Measurements from ENCODE around the gene CNTN4. TPM values are rescaled to one million over a fixed set of nuclear protein-coding genes. Genes with fewer than 3 reads are reported as not detected.
"Not testable (repeated sequence)": the region's sequence is repeated elsewhere in the genome, so short reads cannot be mapped to it uniquely, and the experiment has no call there.

Gene CNTN4
- total RNA-seq, 3 donors from 2014 or later: not detected

DNA sequence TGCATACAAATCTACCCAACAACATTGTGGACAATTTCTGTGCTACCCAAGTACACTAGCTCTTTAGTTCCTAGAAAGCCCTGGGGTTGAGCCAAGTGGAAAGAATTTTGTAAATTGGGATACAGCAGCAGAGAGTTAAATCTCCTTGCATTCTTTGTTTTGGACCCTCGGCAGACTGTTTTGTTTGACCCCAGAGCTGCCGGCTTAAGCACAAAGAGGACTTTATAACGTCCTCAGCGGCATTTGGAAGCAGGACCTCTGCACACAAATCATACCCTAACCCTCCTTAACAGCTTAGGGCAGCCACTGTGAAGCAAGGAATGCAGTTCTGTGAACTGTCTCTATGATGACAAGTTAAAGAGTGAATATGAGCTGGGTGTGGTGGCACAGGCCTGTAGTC is 415.3 kb downstream of the CNTN4 start:
- Mint-ChIP-seq H3K9me3 (no peaks in the 10 kb centered on the region), H3K4me1 (ENCODE audit: low read depth) (no peaks in the 10 kb centered on the region), H3K4me3 (no peak overlapping the region), H3K36me3 (ENCODE audit: insufficient read depth) (no peaks in the 10 kb centered on the region), H3K27me3 (ENCODE audit: low read depth) (peaks cover 3% of the 10 kb centered on the region)
- no peak for ATAC-seq
- no peak for DNase-seq

DNA sequence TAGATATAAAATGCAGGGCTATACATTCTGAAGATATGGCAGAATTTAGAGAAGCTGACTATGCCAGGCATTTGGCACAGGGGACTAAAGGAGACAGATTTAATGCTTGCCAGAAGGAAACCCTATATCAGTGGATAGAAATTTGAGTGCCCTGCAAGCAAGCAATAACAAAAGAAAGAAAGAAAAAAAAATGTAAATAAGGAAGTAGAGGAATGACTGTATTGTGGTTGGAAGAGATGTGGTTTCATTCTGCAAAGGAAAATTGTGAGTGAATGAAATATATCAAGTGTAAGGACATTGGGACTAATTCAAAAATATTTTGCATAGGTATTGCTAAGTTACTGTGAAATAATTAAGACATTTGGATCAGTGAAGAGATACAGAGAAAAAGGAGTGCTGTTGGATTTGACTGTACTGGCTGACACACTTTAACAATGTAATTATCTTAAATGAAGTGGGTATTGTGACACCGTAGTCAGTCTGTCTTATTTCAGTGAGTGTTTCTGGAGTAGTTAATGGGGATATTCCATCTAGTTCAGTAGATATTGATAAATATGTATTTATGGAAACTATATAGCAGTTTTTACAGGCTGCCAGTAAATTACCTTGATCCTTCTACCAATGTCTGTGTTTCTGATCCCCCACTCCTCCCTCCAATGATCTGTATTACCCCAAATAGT is 418.2 kb downstream of the CNTN4 start:
- no peak for ATAC-seq
- no peaks in the 10 kb centered on the region for H3K4me1 Mint-ChIP-seq (ENCODE audit: low read depth)
- peaks cover 2% of the 10 kb centered on the region for H3K27me3 Mint-ChIP-seq (ENCODE audit: low read depth)
- H3K4me3 Mint-ChIP-seq: no peak overlapping the region
- H3K36me3 Mint-ChIP-seq (ENCODE audit: insufficient read depth): no peaks in the 10 kb centered on the region
- no peaks in the 10 kb centered on the region for H3K9me3 Mint-ChIP-seq
- DNase-seq: no peak

DNA sequence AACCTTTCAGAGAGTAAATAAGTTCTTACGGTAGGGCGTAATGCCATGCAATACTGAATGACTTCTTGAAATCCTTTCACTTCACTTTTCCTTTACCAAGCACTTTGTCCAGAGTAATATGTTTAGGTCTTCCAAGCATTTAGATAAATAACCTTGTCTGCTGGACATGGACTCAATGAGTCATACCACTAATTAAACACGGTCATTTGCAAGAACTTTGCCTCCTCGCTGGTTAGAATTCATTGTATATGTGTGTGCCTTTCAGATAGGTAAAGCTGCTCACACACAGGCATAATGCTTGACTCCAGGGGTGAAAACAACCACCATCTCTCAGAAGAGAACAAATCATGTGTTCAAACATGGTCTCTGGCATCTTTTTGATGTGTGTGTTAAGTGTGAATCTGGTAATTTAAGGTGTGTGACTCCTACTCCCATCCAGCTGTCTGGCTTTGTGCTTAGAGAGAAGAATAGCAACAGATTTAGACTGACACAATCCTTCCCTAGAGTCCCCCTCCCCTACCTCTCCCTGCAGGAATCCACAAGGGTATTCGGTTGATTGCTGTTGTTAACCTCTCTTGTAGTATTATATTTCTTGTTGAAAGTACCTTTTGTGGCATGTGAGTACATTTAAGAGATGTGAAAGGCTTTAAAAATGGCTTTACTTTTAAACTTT is 419.0 kb downstream of the CNTN4 start:
- Mint-ChIP-seq H3K4me1 (ENCODE audit: low read depth) (no peaks in the 10 kb centered on the region), H3K9me3 (no peaks in the 10 kb centered on the region), H3K36me3 (ENCODE audit: insufficient read depth) (no peaks in the 10 kb centered on the region), H3K27me3 (ENCODE audit: low read depth) (peaks cover 2% of the 10 kb centered on the region), H3K4me3 (no peak overlapping the region)
- ATAC-seq: no peak
- no peak for DNase-seq

DNA sequence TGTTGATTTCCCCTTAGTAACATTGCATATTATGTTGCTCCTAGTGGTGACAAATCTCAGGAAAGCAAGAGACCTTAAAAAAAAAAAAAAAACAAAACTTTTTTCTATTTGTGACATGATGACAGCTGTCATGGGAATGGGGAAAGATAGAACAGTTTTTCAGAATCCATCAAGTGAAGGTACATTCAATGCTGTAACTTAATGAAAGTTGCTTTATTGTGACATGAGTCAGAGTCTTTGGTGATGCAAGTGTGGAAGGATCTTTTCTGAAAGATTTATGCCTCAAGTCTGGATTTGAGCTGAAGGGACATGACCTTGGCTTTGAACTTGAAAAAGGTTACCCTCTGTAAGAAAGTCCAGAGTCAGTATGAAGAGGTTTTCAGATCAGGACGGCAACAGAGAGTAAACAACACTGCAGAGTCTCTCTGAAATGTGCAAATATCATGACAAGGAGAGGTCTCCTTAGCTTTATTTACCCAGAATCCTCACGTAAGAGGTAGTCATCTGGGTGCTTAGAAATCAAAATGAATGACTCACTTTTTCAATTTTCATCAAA is 424.7 kb downstream of the CNTN4 start:
- Mint-ChIP-seq H3K4me3 (no peak overlapping the region), H3K9me3 (no peaks in the 10 kb centered on the region), H3K27me3 (ENCODE audit: low read depth) (peaks cover 2% of the 10 kb centered on the region), H3K36me3 (ENCODE audit: insufficient read depth) (no peaks in the 10 kb centered on the region), H3K4me1 (ENCODE audit: low read depth) (no peaks in the 10 kb centered on the region)
- ATAC-seq: no peak
- no peak for DNase-seq

DNA sequence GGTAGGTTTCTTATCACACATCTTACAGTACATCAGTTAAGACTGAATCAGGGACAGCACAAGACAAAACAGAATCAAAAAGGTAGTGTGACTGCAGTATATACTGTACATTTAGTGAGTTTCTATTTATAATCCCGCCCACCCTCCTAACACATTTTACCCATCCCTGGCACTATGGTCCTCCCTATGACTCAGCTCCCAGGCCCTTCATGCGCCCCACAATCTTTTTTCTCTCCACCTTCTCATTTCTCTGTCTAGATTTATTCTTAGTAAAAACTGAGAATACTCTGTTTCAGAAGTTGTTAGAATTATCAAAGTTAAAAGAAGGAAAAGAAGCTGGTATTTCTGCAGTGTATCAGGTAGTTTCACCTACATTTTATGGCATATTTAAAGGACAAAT is 427.3 kb downstream of the CNTN4 start:
- Mint-ChIP-seq H3K9me3 (peaks cover 2% of the 10 kb centered on the region), H3K4me1 (ENCODE audit: low read depth) (no peaks in the 10 kb centered on the region), H3K27me3 (ENCODE audit: low read depth) (peaks cover 2% of the 10 kb centered on the region), H3K4me3 (no peak overlapping the region), H3K36me3 (ENCODE audit: insufficient read depth) (no peaks in the 10 kb centered on the region)
- ATAC-seq: no peak
- DNase-seq: no peak

DNA sequence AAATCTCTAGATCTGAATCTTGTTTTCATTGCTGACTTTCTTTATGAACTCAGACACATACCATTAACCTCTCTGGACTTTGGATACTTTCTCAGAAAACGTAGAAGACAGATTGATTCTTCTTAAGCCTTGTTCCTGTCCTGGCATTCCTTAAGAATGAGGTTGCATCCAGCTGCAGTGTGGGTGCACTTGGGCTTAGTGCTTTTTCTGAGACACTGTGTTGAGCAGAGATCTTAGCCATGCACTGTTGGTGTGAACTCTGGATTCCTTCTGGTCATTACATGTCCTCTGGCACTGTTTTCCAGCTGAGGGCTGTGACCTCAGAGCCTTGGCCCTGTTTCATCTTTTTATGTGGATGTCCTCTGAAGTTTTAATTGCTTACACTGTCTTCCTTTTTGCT is 428.3 kb downstream of the CNTN4 start:
- Mint-ChIP-seq H3K27me3 (ENCODE audit: low read depth) (no peaks in the 10 kb centered on the region), H3K4me1 (ENCODE audit: low read depth) (no peaks in the 10 kb centered on the region), H3K9me3 (peaks cover 6% of the 10 kb centered on the region), H3K4me3 (no peak overlapping the region), H3K36me3 (ENCODE audit: insufficient read depth) (no peaks in the 10 kb centered on the region)
- DNase-seq (no peak), ATAC-seq (no peak)

DNA sequence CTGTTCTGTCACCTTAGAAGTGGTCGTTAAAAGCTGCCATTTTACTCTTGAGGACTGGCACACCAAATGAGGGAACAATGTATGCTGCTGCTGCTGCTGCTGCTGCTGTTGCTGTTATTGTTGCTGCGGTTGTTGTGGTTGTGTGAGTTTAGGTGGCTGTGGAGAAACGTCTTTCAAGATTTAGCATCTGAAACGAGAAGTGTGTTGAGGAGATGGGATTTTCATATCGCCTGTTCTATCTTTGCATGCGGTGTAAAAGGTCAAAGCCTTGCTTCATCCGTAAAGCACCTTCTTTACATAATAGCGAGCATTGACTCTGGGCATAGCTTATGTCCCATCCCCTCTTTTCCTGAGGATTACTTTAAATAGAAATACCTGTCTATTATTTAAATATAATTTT is 428.7 kb downstream of the CNTN4 start:
- not testable (repeated sequence) for H3K9me3 Mint-ChIP-seq; H3K4me3 Mint-ChIP-seq; DNase-seq; ATAC-seq; H3K27me3 Mint-ChIP-seq (ENCODE audit: low read depth); H3K4me1 Mint-ChIP-seq (ENCODE audit: low read depth); H3K36me3 Mint-ChIP-seq (ENCODE audit: insufficient read depth)

DNA sequence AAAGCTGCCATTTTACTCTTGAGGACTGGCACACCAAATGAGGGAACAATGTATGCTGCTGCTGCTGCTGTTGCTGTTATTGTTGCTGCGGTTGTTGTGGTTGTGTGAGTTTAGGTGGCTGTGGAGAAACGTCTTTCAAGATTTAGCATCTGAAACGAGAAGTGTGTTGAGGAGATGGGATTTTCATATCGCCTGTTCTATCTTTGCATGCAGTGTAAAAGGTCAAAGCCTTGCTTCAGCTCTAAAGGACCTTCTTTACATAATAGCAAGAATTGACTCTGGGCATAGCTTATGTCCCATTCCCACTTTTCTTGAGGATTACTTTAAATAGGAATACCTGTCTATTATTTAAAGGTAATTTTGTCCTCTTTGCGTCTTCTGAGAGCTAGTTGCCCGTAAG is 436.1 kb downstream of the CNTN4 start:
- not testable (repeated sequence) for ATAC-seq; H3K4me3 Mint-ChIP-seq; H3K27me3 Mint-ChIP-seq (ENCODE audit: low read depth); DNase-seq; H3K9me3 Mint-ChIP-seq; H3K36me3 Mint-ChIP-seq (ENCODE audit: insufficient read depth); H3K4me1 Mint-ChIP-seq (ENCODE audit: low read depth)

DNA sequence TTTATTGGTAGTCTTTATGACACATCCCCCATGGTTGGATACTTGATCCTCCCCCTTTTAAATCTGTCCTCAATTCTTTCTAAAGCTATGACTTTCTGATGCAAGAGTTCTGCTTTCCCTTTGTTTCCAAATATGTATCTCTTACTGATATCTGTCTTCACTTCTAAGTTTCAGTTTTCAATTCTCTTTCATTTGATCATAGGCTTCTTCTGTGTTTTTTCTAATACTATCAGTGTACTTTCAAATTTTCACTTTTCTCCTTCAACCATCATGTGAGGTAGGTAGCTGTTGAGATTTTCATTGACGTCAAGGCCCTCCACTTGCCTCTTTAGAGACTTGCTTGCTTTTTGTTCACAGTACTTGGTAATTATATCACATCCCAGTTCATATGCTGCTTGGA is 436.5 kb downstream of the CNTN4 start:
- Mint-ChIP-seq H3K9me3 (peaks cover 9% of the 10 kb centered on the region), H3K4me1 (ENCODE audit: low read depth) (no peaks in the 10 kb centered on the region), H3K27me3 (ENCODE audit: low read depth) (no peaks in the 10 kb centered on the region), H3K36me3 (ENCODE audit: insufficient read depth) (no peaks in the 10 kb centered on the region), H3K4me3 (no peak overlapping the region)
- DNase-seq: no peak
- no peak for ATAC-seq

DNA sequence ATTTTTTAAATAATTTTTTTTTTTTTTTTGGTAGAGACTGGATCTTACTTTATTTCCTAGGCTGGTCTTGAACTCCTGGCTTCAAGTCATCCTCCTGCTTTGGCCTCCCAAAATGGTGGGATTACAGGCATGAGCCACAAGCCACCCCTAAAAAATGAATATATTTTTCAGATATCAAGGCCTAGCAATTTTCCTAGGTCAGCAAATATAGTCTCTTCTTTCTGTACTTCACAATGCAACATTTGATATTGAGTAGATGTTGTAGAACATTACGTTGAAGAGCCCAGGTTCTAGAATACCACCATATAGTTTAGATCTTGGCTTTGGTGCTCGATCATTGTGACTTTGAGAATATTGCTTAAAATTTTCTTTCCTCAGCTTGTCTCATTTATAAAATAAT is 437.9 kb downstream of the CNTN4 start:
- H3K9me3 Mint-ChIP-seq: peaks cover 3% of the 10 kb centered on the region
- DNase-seq (no peak), ATAC-seq (no peak)
- no peaks in the 10 kb centered on the region for H3K4me1 Mint-ChIP-seq (ENCODE audit: low read depth)
- no peak overlapping the region for H3K4me3 Mint-ChIP-seq
- no peaks in the 10 kb centered on the region for H3K27me3 Mint-ChIP-seq (ENCODE audit: low read depth)
- no peaks in the 10 kb centered on the region for H3K36me3 Mint-ChIP-seq (ENCODE audit: insufficient read depth)

DNA sequence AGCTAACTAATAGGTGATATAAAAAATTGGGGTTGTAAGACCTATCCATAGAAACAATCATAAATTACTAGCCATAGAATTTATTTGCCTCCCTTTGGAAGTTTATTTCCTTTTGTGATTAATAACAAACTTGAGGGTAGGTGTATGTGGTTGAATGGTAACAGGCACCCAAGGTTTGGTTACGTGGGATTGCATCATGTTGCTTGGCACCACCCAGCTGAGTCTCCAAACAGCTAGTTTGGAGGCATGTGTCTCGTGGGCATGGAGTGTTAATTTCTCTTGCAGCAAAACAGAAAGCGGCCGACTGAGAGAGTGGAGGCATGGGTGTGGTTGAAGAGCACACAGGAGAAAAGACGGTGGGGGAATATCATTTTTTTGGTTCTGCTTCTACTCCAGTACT is 441.4 kb downstream of the CNTN4 start:
- no peak for ATAC-seq
- Mint-ChIP-seq H3K4me3 (no peak overlapping the region), H3K4me1 (ENCODE audit: low read depth) (no peaks in the 10 kb centered on the region), H3K27me3 (ENCODE audit: low read depth) (no peaks in the 10 kb centered on the region), H3K9me3 (peaks cover 4% of the 10 kb centered on the region), H3K36me3 (ENCODE audit: insufficient read depth) (no peaks in the 10 kb centered on the region)
- no peak for DNase-seq

DNA sequence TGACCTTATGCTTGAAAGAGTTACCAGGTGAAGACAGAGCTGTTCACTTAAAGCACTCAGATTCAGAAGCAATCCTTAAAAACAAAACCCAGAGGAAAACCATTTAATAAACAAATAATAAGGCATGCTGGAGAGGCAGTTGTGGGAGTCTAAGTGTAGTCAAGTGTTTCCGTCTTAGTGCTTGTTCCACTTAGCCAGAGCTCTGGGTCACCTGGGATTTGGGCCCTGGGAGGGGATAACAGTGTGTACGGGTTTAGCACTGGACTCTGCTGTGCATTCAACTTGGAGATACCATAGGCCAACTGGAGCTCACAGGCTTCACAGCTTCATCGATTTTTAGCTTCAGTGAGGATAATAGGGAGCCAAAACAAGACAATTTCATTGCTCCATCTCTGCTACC is 444.6 kb downstream of the CNTN4 start:
- DNase-seq (no peak), ATAC-seq (no peak)
- no peak overlapping the region for H3K4me3 Mint-ChIP-seq
- no peaks in the 10 kb centered on the region for H3K36me3 Mint-ChIP-seq (ENCODE audit: insufficient read depth)
- no peaks in the 10 kb centered on the region for H3K4me1 Mint-ChIP-seq (ENCODE audit: low read depth)
- H3K9me3 Mint-ChIP-seq: peaks cover 8% of the 10 kb centered on the region
- H3K27me3 Mint-ChIP-seq (ENCODE audit: low read depth): no peaks in the 10 kb centered on the region

DNA sequence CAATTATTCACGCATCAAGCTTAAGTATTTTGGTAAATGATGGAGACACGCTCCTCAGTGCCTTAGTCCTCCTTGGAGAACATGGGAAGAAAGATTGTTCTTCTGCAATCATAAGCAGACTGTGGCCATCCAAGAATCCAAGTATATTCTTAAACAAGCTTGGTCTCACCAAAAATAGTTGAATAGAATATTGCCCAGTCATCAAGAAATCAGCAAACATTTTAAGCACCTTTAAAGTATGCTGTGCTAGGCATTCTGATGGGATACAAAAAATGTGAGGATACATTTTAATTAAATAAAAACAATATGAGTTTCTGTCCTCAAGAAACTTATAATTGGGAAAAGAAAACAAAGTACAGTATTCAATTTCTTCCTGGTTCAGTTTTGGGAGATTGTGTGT is 445.5 kb downstream of the CNTN4 start:
- no peaks in the 10 kb centered on the region for H3K36me3 Mint-ChIP-seq (ENCODE audit: insufficient read depth)
- H3K9me3 Mint-ChIP-seq: peaks cover 14% of the 10 kb centered on the region
- no peaks in the 10 kb centered on the region for H3K27me3 Mint-ChIP-seq (ENCODE audit: low read depth)
- no peak for ATAC-seq
- no peak for DNase-seq
- no peak overlapping the region for H3K4me3 Mint-ChIP-seq
- H3K4me1 Mint-ChIP-seq (ENCODE audit: low read depth): no peaks in the 10 kb centered on the region

DNA sequence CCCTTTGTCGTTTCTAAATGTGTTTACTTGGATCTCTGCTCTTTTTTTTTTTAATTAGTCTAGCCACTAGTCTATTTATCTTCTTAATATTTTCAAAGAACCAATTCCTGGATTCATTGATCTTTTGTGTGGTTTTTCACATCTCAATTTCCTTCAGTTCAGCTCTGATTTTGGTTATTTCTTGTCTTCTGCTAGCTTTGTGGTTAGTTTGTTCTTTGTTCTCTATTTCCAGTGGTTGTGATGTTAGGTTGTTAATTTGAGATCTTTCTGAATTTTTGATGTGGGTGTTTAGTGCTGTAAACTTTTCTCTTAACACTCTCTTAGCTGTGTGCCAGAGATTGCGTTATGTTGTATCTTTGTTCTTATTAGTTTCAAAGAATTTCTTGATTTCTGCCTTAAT is 446.1 kb downstream of the CNTN4 start:
- Mint-ChIP-seq H3K36me3 (ENCODE audit: insufficient read depth) (no peaks in the 10 kb centered on the region), H3K27me3 (ENCODE audit: low read depth) (no peaks in the 10 kb centered on the region), H3K9me3 (peaks cover 14% of the 10 kb centered on the region)

DNA sequence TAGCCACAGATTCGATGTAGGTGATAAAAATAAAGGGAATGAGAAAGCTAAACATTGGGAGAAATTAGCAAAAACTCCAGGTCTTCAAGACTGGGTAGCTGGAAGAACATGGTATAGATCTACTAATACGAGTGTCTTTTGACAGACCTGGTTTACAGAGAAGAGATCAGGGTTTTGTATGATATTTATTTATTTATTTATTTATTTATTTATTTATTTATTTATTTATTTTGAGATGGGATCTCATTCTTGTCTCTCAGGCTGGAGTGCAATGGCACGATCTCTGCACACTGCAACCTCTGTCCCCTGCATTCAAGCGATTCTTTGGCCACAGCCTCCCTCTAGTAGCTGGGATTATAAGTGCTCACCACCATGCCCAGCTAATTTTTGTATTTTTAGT is 448.4 kb downstream of the CNTN4 start:
- peaks cover 18% of the 10 kb centered on the region for H3K9me3 Mint-ChIP-seq
- H3K27me3 Mint-ChIP-seq (ENCODE audit: low read depth): no peaks in the 10 kb centered on the region
- no peak overlapping the region for H3K4me3 Mint-ChIP-seq
- DNase-seq (no peak), ATAC-seq (no peak)
- no peaks in the 10 kb centered on the region for H3K4me1 Mint-ChIP-seq (ENCODE audit: low read depth)
- H3K36me3 Mint-ChIP-seq (ENCODE audit: insufficient read depth): no peaks in the 10 kb centered on the region

More for the DNA sequence above, 446.1 kb downstream of the CNTN4 start:
- no peaks in the 10 kb centered on the region for H3K4me1 Mint-ChIP-seq (ENCODE audit: low read depth)
- ATAC-seq (no peak), DNase-seq (no peak)
- H3K4me3 Mint-ChIP-seq: no peak overlapping the region

All from activated T-cell treated with anti-CD3 and anti-CD28 coated beads, Interleukin-2, amount 50 U/mL, for 4 hours (primary cell).